Liver (tissue), 9 donors: ENCODE results near the gene SYNJ2. TPM values are rescaled to one million over a fixed set of nuclear protein-coding genes. Genes with fewer than 3 reads are reported as not detected.

Experiments
- DNase-seq: peaks from one replicate; pipeline ENCODE4 v3.0.0-alpha.2; 2017; ENCODE audit warnings: low spot score
- H3K27ac ChIP-seq, 2 donors: one replicate each; pipeline ENCODE4 v1.7.0; 2013; ENCODE audit warnings: inconsistent platforms in 2 of 2, low read length in 2 of 2, control low read depth in 1 of 2, low read depth in 1 of 2, mild to moderate bottlenecking in 1 of 2
- H3K27me3 ChIP-seq, 4 donors: one replicate each; pipeline versions ENCODE4 v1.6.1 to v1.7.0; 2013; ENCODE audit warnings: low read length in 3 of 4, inconsistent platforms in 1 of 4, mild to moderate bottlenecking in 1 of 4, moderate library complexity in 1 of 4; ENCODE audit not compliant: control insufficient read depth in 4 of 4, insufficient read depth in 4 of 4
- H3K36me3 ChIP-seq, 4 donors: one replicate each; pipeline versions ENCODE4 v1.6.1 to v1.7.0; 2013; ENCODE audit warnings: low read length in 3 of 4, mild to moderate bottlenecking in 3 of 4, low read depth in 1 of 4, moderate library complexity in 1 of 4; ENCODE audit not compliant: control insufficient read depth in 4 of 4, insufficient read depth in 3 of 4
- H3K4me1 ChIP-seq, 4 donors: one replicate each; pipeline versions ENCODE4 v1.6.1 to v1.7.0; 2013; ENCODE audit warnings: low read length in 3 of 4, mild to moderate bottlenecking in 3 of 4, moderate library complexity in 1 of 4; ENCODE audit not compliant: control insufficient read depth in 4 of 4, insufficient read depth in 4 of 4
- H3K4me3 ChIP-seq, 3 donors: one replicate each; pipeline versions ENCODE4 v1.6.1 to v1.7.0; 2013; ENCODE audit warnings: low read length in 3 of 3, control low read depth in 1 of 3, low read depth in 1 of 3, mild to moderate bottlenecking in 1 of 3
- H3K9ac ChIP-seq, 2 donors: one replicate each; pipeline ENCODE4 v1.7.0; 2013; ENCODE audit warnings: low read length in 2 of 2, mild to moderate bottlenecking in 2 of 2, moderate library complexity in 2 of 2, control low read depth in 1 of 2, low read depth in 1 of 2
- H3K9me3 ChIP-seq, 4 donors: one replicate each; pipeline versions ENCODE4 v1.6.1 to v1.7.0; 2013; ENCODE audit warnings: low read length in 3 of 4; ENCODE audit not compliant: control insufficient read depth in 4 of 4
- CTCF ChIP-seq: fragments of 150-350 bp; IDR thresholded peaks from 2 replicates; pipeline ENCODE4 v1.5.1; 2017; ENCODE audit warnings: improper control_type of control experiment, low read depth, low read length; ENCODE audit not compliant: missing input control
- EGR1 ChIP-seq, 2 donors: IDR thresholded peaks; 2 replicates each; pipeline ENCODE4 v1.6.1; 2016 to 2018; ENCODE audit warnings: antibody characterized with exemption in 2 of 2, low read depth in 2 of 2
- FOXA1 ChIP-seq: IDR thresholded peaks from 2 replicates; pipeline ENCODE4 v1.6.1; 2016; ENCODE audit warnings: antibody characterized with exemption
- FOXA2 ChIP-seq: IDR thresholded peaks from 2 replicates; pipeline ENCODE4 v1.6.1; 2016; ENCODE audit warnings: antibody characterized with exemption
- GABPA ChIP-seq, 2 donors: IDR thresholded peaks in 1 of 2; conservative IDR thresholded peaks in 1 of 2; 2 replicates each; pipeline ENCODE4 v1.6.1; 2016; ENCODE audit warnings: antibody characterized with exemption in 2 of 2, mild to moderate bottlenecking in 1 of 2, moderate library complexity in 1 of 2
- NR2F2 ChIP-seq: IDR thresholded peaks from 2 replicates; pipeline ENCODE4 v1.6.1; 2016; ENCODE audit warnings: antibody characterized with exemption
- RAD21 ChIP-seq, 2 donors: IDR thresholded peaks; 2 replicates each; pipeline ENCODE4 v1.6.1; 2016; ENCODE audit warnings: antibody characterized with exemption in 2 of 2, mild to moderate bottlenecking in 2 of 2
- REST ChIP-seq: IDR thresholded peaks from 2 replicates; pipeline ENCODE4 v1.6.1; 2016; ENCODE audit warnings: antibody characterized with exemption, mild to moderate bottlenecking
- RXRA ChIP-seq, 2 donors: IDR thresholded peaks; 2 replicates each; pipeline ENCODE4 v1.6.1; 2017 to 2018; ENCODE audit warnings: antibody characterized with exemption in 2 of 2, mild to moderate bottlenecking in 1 of 2
- SP1 ChIP-seq: IDR thresholded peaks from 2 replicates; pipeline ENCODE4 v1.6.1; 2018; ENCODE audit warnings: antibody characterized with exemption, mild to moderate bottlenecking
- YY1 ChIP-seq: IDR thresholded peaks from 2 replicates; pipeline ENCODE4 v1.6.1; 2016; ENCODE audit warnings: antibody characterized with exemption, mild to moderate bottlenecking
- ZBTB33 ChIP-seq: IDR thresholded peaks from 2 replicates; pipeline ENCODE4 v1.6.1; 2016; ENCODE audit warnings: antibody characterized with exemption
- WGBS: extraction: QIAGEN DNeasy Blood & Tissue Kit; methylation state at CpG from one replicate; pipeline ENCODE4 v1.1.7; 2013; 5-methylcytosine and 5-hydroxymethylcytosine counted together
- polyA plus RNA-seq, 2 donors: library from polyadenylated mRNA; stranded (reverse) in 1 of 2; unstranded in 1 of 2; fragments of 200-250 nt in 1 of 2; fragments of >200 nt in 1 of 2; fragmentation: Nextera tagmentation in 1 of 2; extraction: Ambion mirVana in 1 of 2; gene quantifications; one replicate each; pipeline versions ENCODE4 v1.2.1 to v1.2.3, GENCODE V29; 2013 to 2015
- total RNA-seq, 2 donors: library from RNA; depleted of rRNA; stranded (reverse); fragments of >200 nt; gene quantifications; one replicate each; pipeline ENCODE4 v1.2.3, GENCODE V29; 2014
- TF ChIP-seq, protein P1 (sequence below): IDR thresholded peaks from 2 replicates; pipeline ENCODE4 v1.6.1; 2016; ENCODE audit warnings: antibody characterized with exemption
- TF ChIP-seq, protein P2 (sequence below): IDR thresholded peaks from 2 replicates; pipeline ENCODE4 v1.6.1; 2016; ENCODE audit warnings: antibody characterized with exemption
- donor health status: healthy.
- donor health status: healthy.
- donor health status: healthy.
- donor health status: healthy.
- donor health status: healthy.

The SYNJ2 gene
- total and polyA plus RNA-seq, 4 donors, result 2.4 to 8.9 (median 3.2) TPM

DNA sequence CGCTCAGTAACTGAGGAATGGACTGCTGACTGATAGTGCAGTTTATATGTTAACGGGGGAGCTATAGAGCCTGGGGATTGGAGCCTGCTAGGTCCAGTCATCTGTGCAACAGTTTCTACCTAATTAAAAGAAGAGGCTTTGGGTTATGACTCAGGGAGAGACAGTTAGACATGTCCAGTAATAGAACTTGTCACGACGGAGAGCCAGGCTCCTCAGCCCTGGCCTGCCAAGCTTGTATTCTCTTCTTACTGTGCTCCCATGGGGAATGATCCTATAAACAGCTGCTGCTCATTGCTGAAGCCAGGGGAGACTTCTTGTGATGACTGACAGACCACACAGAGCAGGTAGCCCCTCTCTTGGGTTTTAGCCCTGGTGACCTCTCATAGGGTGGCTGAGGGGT, 69.3 kb downstream of the SYNJ2 start:
- no peak for DNase-seq
- Histone ChIP-seq H3K4me1 (no peaks in the 10 kb centered on the region), H3K4me3 (no peak overlapping the region), H3K9ac (no peak overlapping the region), H3K27me3 (no peaks in the 10 kb centered on the region), H3K27ac (no peak overlapping the region), H3K9me3 (no peaks in the 10 kb centered on the region), H3K36me3 (peaks cover 0 to 8% (median 0%) of the 10 kb centered on the region in 4 donors)
- 97% methylated on average over 4 of the region's 4 CpGs for WGBS
- TF ChIP-seq SP1 (no peak), EGR1 (IDR thresholded peaks at IDR 0.05; ENCODE audit: low read depth in 2 of 2) (no peak), FOXA2 (no peak), NR2F2 (no peak), FOXA1 (no peak), ZBTB33 (no peak), RAD21 (IDR thresholded peaks at IDR 0.05) (no peak), REST (no peak), RXRA (IDR thresholded peaks at IDR 0.05) (no peak), GABPA (IDR thresholded peaks at IDR 0.05 in 1 of 2, conservative IDR thresholded peaks at IDR 0.05 in 1 of 2) (no peak)
- TF ChIP-seq, protein P1, sequence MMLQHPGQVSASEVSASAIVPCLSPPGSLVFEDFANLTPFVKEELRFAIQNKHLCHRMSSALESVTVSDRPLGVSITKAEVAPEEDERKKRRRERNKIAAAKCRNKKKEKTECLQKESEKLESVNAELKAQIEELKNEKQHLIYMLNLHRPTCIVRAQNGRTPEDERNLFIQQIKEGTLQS, result no peak
- TF ChIP-seq, protein P2, sequence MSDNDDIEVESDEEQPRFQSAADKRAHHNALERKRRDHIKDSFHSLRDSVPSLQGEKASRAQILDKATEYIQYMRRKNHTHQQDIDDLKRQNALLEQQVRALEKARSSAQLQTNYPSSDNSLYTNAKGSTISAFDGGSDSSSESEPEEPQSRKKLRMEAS, result no peak

DNA sequence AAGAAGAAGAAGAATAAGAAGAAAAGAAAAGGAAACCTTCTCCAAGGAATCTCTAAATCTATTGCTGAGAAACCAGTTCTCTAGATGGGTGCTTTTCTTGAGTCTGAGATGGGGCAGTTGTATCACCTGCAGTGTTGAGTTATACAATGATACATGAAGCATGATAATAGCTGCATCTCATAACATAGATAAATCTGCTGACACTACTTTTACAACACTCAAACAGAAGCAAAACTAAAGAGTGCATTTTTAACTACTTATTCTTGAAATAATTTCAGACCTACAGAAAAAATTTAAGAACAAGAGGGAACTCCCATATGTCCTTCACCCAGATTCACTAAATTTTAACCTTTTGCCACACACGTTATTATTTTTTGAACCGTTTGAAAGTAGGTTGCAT, 70.3 kb downstream of the SYNJ2 start:
- no peak overlapping the region for H3K27ac ChIP-seq
- H3K9ac ChIP-seq, result no peak overlapping the region
- H3K36me3 ChIP-seq, result peaks cover 0 to 9% (median 2%) of the 10 kb centered on the region in 4 donors
- 91% methylated on average over 2 of the region's 2 CpGs for WGBS
- TF ChIP-seq YY1 (no peak), ZBTB33 (no peak), GABPA (IDR thresholded peaks at IDR 0.05 in 1 of 2, conservative IDR thresholded peaks at IDR 0.05 in 1 of 2) (no peak), REST (no peak), CTCF (no peak), NR2F2 (no peak), RXRA (IDR thresholded peaks at IDR 0.05) (no peak), EGR1 (IDR thresholded peaks at IDR 0.05; ENCODE audit: low read depth in 2 of 2) (no peak), RAD21 (IDR thresholded peaks at IDR 0.05) (no peak)
- TF ChIP-seq, protein P1, result no peak
- no peak for DNase-seq
- H3K4me3 ChIP-seq, result no peak overlapping the region
- no peaks in the 10 kb centered on the region for H3K4me1 ChIP-seq
- no peaks in the 10 kb centered on the region for H3K27me3 ChIP-seq
- no peaks in the 10 kb centered on the region for H3K9me3 ChIP-seq
